Breast epithelium (tissue), 4 donors: ENCODE data around the gene NAT10. TPM values are rescaled to one million over a fixed set of nuclear protein-coding genes. Genes with fewer than 3 reads are reported as not detected.

Experiments used
- DNase-seq, 2 donors: peaks; one replicate each; pipeline ENCODE4 v3.0.0-alpha.2; 2019; ENCODE audit warnings: low spot score in 2 of 2
- H3K27ac ChIP-seq, 2 donors: fragments of 200-600 bp; sonication (generic) in 1 of 2; one replicate each; pipeline ENCODE4 v1.5.1; 2016 to 2019; ENCODE audit warnings: mild to moderate bottlenecking in 1 of 2
- H3K27me3 ChIP-seq, 2 donors: fragments of 200-600 bp; sonication (generic) in 1 of 2; one replicate each; pipeline versions ENCODE4 v1.5.1 to v1.6.0; 2017 to 2019; ENCODE audit warnings: control low read depth in 1 of 2, mild to moderate bottlenecking in 1 of 2
- H3K36me3 ChIP-seq: fragments of 200-600 bp; one replicate; pipeline ENCODE4 v1.5.1; 2019
- H3K4me1 ChIP-seq, 2 donors: fragments of 200-600 bp; sonication (generic); one replicate each; pipeline ENCODE4 v1.5.1; 2016 to 2019; ENCODE audit warnings: control low read depth in 1 of 2
- H3K4me3 ChIP-seq, 3 donors: fragments of 200-600 bp; sonication (generic); 1 replicate in 2 of 3; 2 replicates in 1 of 3; pipeline ENCODE4 v1.5.1; 2016 to 2019; ENCODE audit warnings: mild to moderate bottlenecking in 3 of 3, moderate library complexity in 2 of 3
- H3K9me3 ChIP-seq, 2 donors: fragments of 200-600 bp; sonication (generic) in 1 of 2; one replicate each; pipeline ENCODE4 v1.5.1; 2016 to 2019; ENCODE audit warnings: control low read depth in 1 of 2
- CTCF ChIP-seq, 3 donors: fragments of 450-650 bp; IDR thresholded peaks; one replicate each; pipeline ENCODE4 v1.5.1; 2016 to 2017; ENCODE audit warnings: antibody characterized with exemption in 3 of 3, mild to moderate bottlenecking in 3 of 3, moderate library complexity in 3 of 3
- POLR2A ChIP-seq: fragments of 450-650 bp; IDR thresholded peaks from one replicate; pipeline ENCODE4 v1.6.1; 2016; ENCODE audit warnings: antibody characterized with exemption, mild to moderate bottlenecking, moderate library complexity
- POLR2AphosphoS5 ChIP-seq, 3 donors: sonication (generic); formaldehyde crosslinking; IDR thresholded peaks; one replicate each; pipeline ENCODE4 v1.6.1; 2017; ENCODE audit warnings: antibody characterized with exemption in 3 of 3
- intact Hi-C: fragments of 100-400 bp; cut with DNase I; formaldehyde crosslinking; loops from one replicate; pipeline ENCODE4 v1.15.1; 2023; ENCODE audit warnings: low total_unique reads
- total RNA-seq, 3 donors: library from RNA; depleted of rRNA; stranded (reverse); fragments of >200 nt; gene quantifications; one replicate each; pipeline ENCODE4 v1.1.0, GENCODE V29; 2016

NAT10 gene
- total RNA-seq, 3 donors from 2014 or later: 22.6 to 41.0 (median 31.5) TPM

- Histone ChIP-seq H3K27me3 (no peaks in the 10 kb centered on the region), H3K4me3 (no peak overlapping the region), H3K9me3 (no peaks in the 10 kb centered on the region), H3K27ac (no peak overlapping the region), H3K4me1 (no peaks in the 10 kb centered on the region), H3K36me3 (no peaks in the 10 kb centered on the region)
- no peak for DNase-seq
- TF ChIP-seq CTCF (IDR thresholded peaks at IDR 0.05) (no peak), POLR2A (no peak)
- intact Hi-C loops: no loop called here
Measured at GRCh38 chr11:34191578-34191977, 86.1 kb downstream of the NAT10 start.

GRCh38 chr11:34192481-34193401, 87.3 kb downstream of the NAT10 start:
- Histone ChIP-seq H3K4me3 (peak overlapping the region in 1 of 3 donors; percentile 11), H3K9me3 (no peaks in the 10 kb centered on the region), H3K36me3 (no peaks in the 10 kb centered on the region), H3K27ac (peak overlapping the region; percentile 43 to 64), H3K4me1 (no peaks in the 10 kb centered on the region), H3K27me3 (no peaks in the 10 kb centered on the region)
- DNase-seq: peak in 1 of 2 donors; percentile 48
- intact Hi-C loops: no loop called here
- TF ChIP-seq POLR2AphosphoS5 (IDR thresholded peaks at IDR 0.05): no peak
- TF ChIP-seq POLR2A: no peak
- TF ChIP-seq CTCF (IDR thresholded peaks at IDR 0.05): no peak

GRCh38 chr11:34194576-34195335, 89.3 kb downstream of the NAT10 start:
- intact Hi-C loops: no loop called here
- Histone ChIP-seq H3K36me3 (no peaks in the 10 kb centered on the region), H3K9me3 (no peaks in the 10 kb centered on the region), H3K27me3 (no peaks in the 10 kb centered on the region), H3K4me3 (no peak overlapping the region), H3K27ac (no peak overlapping the region), H3K4me1 (no peaks in the 10 kb centered on the region)
- TF ChIP-seq POLR2A (no peak), POLR2AphosphoS5 (IDR thresholded peaks at IDR 0.05) (no peak), CTCF (IDR thresholded peaks at IDR 0.05) (no peak)
- no peak for DNase-seq

Other genes with a start within 250 kb of the NAT10 start
- gene LMO2, start 213.6 kb upstream of the NAT10 start, total RNA-seq: 10 to 100 TPM; 19.5 to 21.9 (median 20.0) TPM
- gene CAPRIN1, start 53.9 kb upstream of the NAT10 start, total RNA-seq: 100 to 1,000 TPM; 148 to 198 (median 167) TPM